HCT116 (cell line): Measurements from ENCODE around the gene SSU72. TPM values are rescaled to one million over a fixed set of nuclear protein-coding genes. Genes with fewer than 3 reads are reported as not detected.

Experiments used
- ATAC-seq: fragments of 200-7000 bp; cut with Tn5 transposase; 2 replicates; pipeline ENCODE4 v1.9.1; 2020; ENCODE audit warnings: mild to moderate bottlenecking, moderate library complexity
- BruUV-seq: library from RNA; stranded (reverse); fragments of 400-500 nt; replicated peaks from 2 replicates; lab custom pipeline; 2021; lab: Mats Ljungman, UMichigan
- CTCF ChIA-PET: fragments of 300-600 bp; sonication (Branson Sonifier 250); formaldehyde crosslinking; loops from one replicate; lab custom pipeline; 2021; ENCODE audit warnings: antibody characterized with exemption; lab: Charles Lee
- POLR2A ChIA-PET: fragments of 300-600, 350-600 bp; sonication (Branson Sonifier 250); formaldehyde crosslinking; loops from one replicate; lab custom pipeline; 2021; ENCODE audit warnings: antibody characterized with exemption; lab: Charles Lee
- RAD21 ChIA-PET, 2 experiments: fragments of 300-600 bp; sonication (Branson Sonifier 250); formaldehyde crosslinking; loops; one replicate each; lab custom pipeline; 2023; ENCODE audit warnings: low total read pairs in 2 of 2; ENCODE audit not compliant: uncharacterized antibody in 2 of 2, unreplicated experiment in 2 of 2, low non-redundant PET in 1 of 2; lab: Charles Lee
- DNase-seq: peaks from one replicate; pipeline ENCODE4 v3.0.0-alpha.2; 2010; ENCODE audit warnings: low read depth, low spot score
- H2AFZ ChIP-seq: fragments of 200-600 bp; shearing (Covaris generic), sonication (generic); 2 replicates; pipeline ENCODE4 v1.6.1; 2017; ENCODE audit warnings: low read depth, mixed run types, mixed read lengths, antibody characterized with exemption, low read length; ENCODE audit not compliant: poor library complexity, severe bottlenecking
- H3K27ac ChIP-seq: 2 replicates; pipeline ENCODE4 v1.5.1; 2012; ENCODE audit warnings: low read depth, low read length
- H3K27me3 ChIP-seq: fragments of 200-600 bp; sonication (generic); 2 replicates; pipeline ENCODE4 v1.6.1; 2016; ENCODE audit warnings: mixed run types, low read length, mixed read lengths; ENCODE audit not compliant: insufficient read depth
- H3K36me3 ChIP-seq, 2 experiments: fragments of 200-500 bp in 1 of 2; fragments of 200-600 bp in 1 of 2; sonication (Bioruptor generic) in 1 of 2; sonication (generic) in 1 of 2; 2 replicates each; pipeline versions ENCODE4 v1.5.1 to v1.6.1; 2014 to 2016; ENCODE audit warnings: low read length in 2 of 2, inconsistent platforms in 1 of 2, mixed read lengths in 1 of 2, mixed run types in 1 of 2; ENCODE audit not compliant: insufficient read depth in 2 of 2, control insufficient read depth in 1 of 2
- H3K4me1 ChIP-seq, 2 experiments: fragments of 200-600 bp in 1 of 2; sonication (generic) in 1 of 2; 2 replicates each; pipeline versions ENCODE4 v1.5.1 to v1.6.1; 2012 to 2017; ENCODE audit warnings: low read length in 2 of 2, inconsistent platforms in 1 of 2, mild to moderate bottlenecking in 1 of 2, mixed read lengths in 1 of 2, mixed run types in 1 of 2, moderate library complexity in 1 of 2; ENCODE audit not compliant: insufficient read depth in 2 of 2, control insufficient read depth in 1 of 2
- H3K4me2 ChIP-seq: fragments of 200-600 bp; sonication (generic); 2 replicates; pipeline ENCODE4 v1.6.1; 2017; ENCODE audit warnings: mixed run types, low read length, mixed read lengths
- H3K4me3 ChIP-seq, 2 experiments: fragments of 200-600 bp in 1 of 2; sonication (generic) in 1 of 2; replicated peaks in 1 of 2; 2 replicates each; pipeline ENCODE4 v1.5.1; 2011 to 2016; ENCODE audit warnings: low read length in 2 of 2, control low read depth in 1 of 2, low read depth in 1 of 2, mild to moderate bottlenecking in 1 of 2, mixed read lengths in 1 of 2, mixed run types in 1 of 2
- H3K79me2 ChIP-seq: fragments of 200-600 bp; sonication (generic); 2 replicates; pipeline ENCODE4 v1.6.1; 2017; ENCODE audit warnings: mild to moderate bottlenecking, mixed run types, low read length, moderate library complexity, mixed read lengths; ENCODE audit not compliant: insufficient read depth
- H3K9ac ChIP-seq: fragments of 200-600 bp; sonication (generic); 2 replicates; pipeline ENCODE4 v1.6.1; 2016; ENCODE audit warnings: low read length, mixed read lengths
- H3K9me2 ChIP-seq: fragments of 200-600 bp; sonication (generic), shearing (Covaris generic); 2 replicates; pipeline ENCODE4 v1.6.1; 2017; ENCODE audit warnings: mixed run types, mild to moderate bottlenecking, moderate library complexity; ENCODE audit not compliant: insufficient read depth
- H3K9me3 ChIP-seq, 2 experiments: fragments of 200-500 bp in 1 of 2; fragments of 200-600 bp in 1 of 2; sonication (Bioruptor generic) in 1 of 2; sonication (generic) in 1 of 2; 2 replicates each; pipeline ENCODE4 v1.6.1; 2014 to 2017; ENCODE audit warnings: low read length in 2 of 2, mixed read lengths in 2 of 2, inconsistent platforms in 1 of 2, low read depth in 1 of 2, mild to moderate bottlenecking in 1 of 2, mixed run types in 1 of 2, moderate library complexity in 1 of 2; ENCODE audit not compliant: control insufficient read depth in 1 of 2, insufficient read depth in 1 of 2
- H4K20me1 ChIP-seq: fragments of 200-600 bp; sonication (generic), shearing (Covaris generic); 2 replicates; pipeline ENCODE4 v1.6.1; 2017; ENCODE audit warnings: mixed run types, mild to moderate bottlenecking, moderate library complexity; ENCODE audit not compliant: insufficient read depth
- ATF3 ChIP-seq: IDR thresholded peaks from 2 replicates; pipeline ENCODE4 v1.6.1; 2012
- CBX3 ChIP-seq: IDR thresholded peaks from 2 replicates; pipeline ENCODE4 v1.6.1; 2012; ENCODE audit warnings: low read depth
- CEBPB ChIP-seq: IDR thresholded peaks from 2 replicates; pipeline ENCODE4 v1.6.1; 2012; ENCODE audit warnings: low read depth
- CTCF ChIP-seq, 3 experiments: fragments of 200-600 bp in 1 of 3; sonication (generic) in 1 of 3; IDR thresholded peaks in 2 of 3; conservative IDR thresholded peaks in 1 of 3; 2 replicates each; pipeline ENCODE4 v1.5.1; 2012 to 2017; ENCODE audit warnings: low read depth in 2 of 3, low read length in 2 of 3, antibody characterized with exemption in 1 of 3, borderline replicate concordance in 1 of 3, control low read depth in 1 of 3, mild to moderate bottlenecking in 1 of 3, mixed read lengths in 1 of 3, mixed run types in 1 of 3, moderate library complexity in 1 of 3; ENCODE audit not compliant: insufficient read depth in 1 of 3
- EGR1 ChIP-seq: IDR thresholded peaks from 2 replicates; pipeline ENCODE4 v1.6.1; 2012; ENCODE audit warnings: low read depth
- ELF1 ChIP-seq: IDR thresholded peaks from 2 replicates; pipeline ENCODE4 v1.6.1; 2012; ENCODE audit warnings: low read depth, borderline replicate concordance
- EZH2 ChIP-seq: fragments of 200-600 bp; sonication (generic); IDR thresholded peaks from 2 replicates; pipeline ENCODE4 v1.6.1; 2017; ENCODE audit warnings: antibody characterized with exemption, mixed run types
- EZH2phosphoT487 ChIP-seq: fragments of 200-600 bp; IDR thresholded peaks from 2 replicates; pipeline ENCODE4 v1.6.1; 2018; ENCODE audit warnings: antibody characterized with exemption, borderline replicate concordance
- FOSL1 ChIP-seq: IDR thresholded peaks from 2 replicates; pipeline ENCODE4 v1.6.1; 2012; ENCODE audit warnings: low read depth
- POLR2A ChIP-seq: IDR thresholded peaks from 2 replicates; pipeline ENCODE4 v1.7.0; 2011; ENCODE audit warnings: borderline replicate concordance; ENCODE audit not compliant: insufficient read depth, insufficient read length; ENCODE audit errors: extremely low read depth
- RAD21 ChIP-seq: IDR thresholded peaks from 2 replicates; pipeline ENCODE4 v1.6.1; 2012; ENCODE audit warnings: low read depth, mild to moderate bottlenecking
- REST ChIP-seq: IDR thresholded peaks from 2 replicates; pipeline ENCODE4 v1.6.1; 2012; ENCODE audit warnings: low read depth
- SIN3A ChIP-seq: IDR thresholded peaks from 2 replicates; pipeline ENCODE4 v1.6.1; 2012; ENCODE audit warnings: low read depth
- SP1 ChIP-seq: IDR thresholded peaks from 2 replicates; pipeline ENCODE4 v1.6.1; 2012; ENCODE audit warnings: low read depth
- SRF ChIP-seq: IDR thresholded peaks from 2 replicates; pipeline ENCODE4 v1.6.1; 2012; ENCODE audit warnings: low read depth
- TCF7L2 ChIP-seq: IDR thresholded peaks from 2 replicates; pipeline ENCODE4 v1.7.0; 2011; ENCODE audit warnings: borderline replicate concordance, inconsistent platforms; ENCODE audit not compliant: insufficient read depth, insufficient read length; ENCODE audit errors: extremely low read depth
- YY1 ChIP-seq: IDR thresholded peaks from 2 replicates; pipeline ENCODE4 v1.6.1; 2011; ENCODE audit warnings: low read length, low read depth, moderate library complexity, mild to moderate bottlenecking; ENCODE audit not compliant: insufficient replicate concordance; ENCODE audit errors: extremely low read depth
- ZFX ChIP-seq: fragments of 450-650 bp; IDR thresholded peaks from 2 replicates; pipeline ENCODE4 v1.6.1; 2017
- ZNF274 ChIP-seq: fragments of 200-500 bp; sonication (Bioruptor generic); IDR thresholded peaks from 2 replicates; pipeline ENCODE4 v1.6.1; 2014; ENCODE audit warnings: mild to moderate bottlenecking, low read depth, low read length, inconsistent platforms
- intact Hi-C: fragments of 100-400 bp; cut with micrococcal nuclease; formaldehyde crosslinking; loops from 2 replicates; pipeline ENCODE4 v1.10.0; 2022
- total RNA-seq: library from RNA; stranded (reverse); gene quantifications from one replicate; pipeline ENCODE4 v1.2.1, GENCODE V29; 2021; ENCODE audit not compliant: unreplicated experiment

The SSU72 gene
- total RNA-seq, 1 experiment from 2014 or later = 134 TPM

- Histone ChIP-seq H3K9ac (no peak overlapping the region), H3K27me3 (no peaks in the 10 kb centered on the region), H2AFZ (no peak overlapping the region), H3K9me3 (no peaks in the 10 kb centered on the region), H3K4me2 (no peak overlapping the region), H3K4me1 (no peaks in the 10 kb centered on the region), H3K9me2 (no peaks in the 10 kb centered on the region), H4K20me1 (no peaks in the 10 kb centered on the region), H3K4me3 (no peak overlapping the region), H3K79me2 (no peaks in the 10 kb centered on the region), H3K27ac (no peak overlapping the region), H3K36me3 (no peaks in the 10 kb centered on the region)
- intact Hi-C loops = no loop called here
- RAD21 ChIA-PET = no interaction called here
- TF ChIP-seq REST (no peak), CTCF (IDR thresholded peaks at IDR 0.05 in 2 of 3, conservative IDR thresholded peaks at IDR 0.05 in 1 of 3; ENCODE audit: borderline replicate concordance in 1 of 3, insufficient read depth in 1 of 3, low read depth in 2 of 3, low read length in 2 of 3) (no peak), EGR1 (no peak), RAD21 (no peak), CBX3 (no peak), TCF7L2 (no peak), ATF3 (no peak), POLR2A (no peak), EZH2phosphoT487 (no peak), CEBPB (no peak), EZH2 (no peak), FOSL1 (no peak), SP1 (no peak), SRF (no peak), ZNF274 (no peak), ELF1 (no peak), YY1 (no peak), ZFX (no peak), SIN3A (no peak)
- BruUV-seq = no TSS peak
- no peak for ATAC-seq
- DNase-seq = no peak
- CTCF ChIA-PET = no interaction called here
- POLR2A ChIA-PET = no interaction called here
Measured at GRCh38 chr1:1539310-1540089, 35.2 kb downstream of the SSU72 start.
